Renal cortex interstitium (tissue), 11 donors: Measurements from ENCODE around the gene NAA20. TPM values are rescaled to one million over a fixed set of nuclear protein-coding genes. Genes with fewer than 3 reads are reported as not detected.
"Not testable (repeated sequence)": the region's sequence is repeated elsewhere in the genome, so short reads cannot be mapped to it uniquely, and the experiment has no call there.

ENCODE experiments used
- DNase-seq, 11 donors: peaks; one replicate each; pipeline ENCODE4 v3.0.0-alpha.2; 2013; ENCODE audit warnings: low read depth in 9 of 11, low spot score in 4 of 11; ENCODE audit errors: extremely low read depth in 1 of 11
- polyA plus RNA-seq, 3 donors: library from polyadenylated mRNA; unstranded; fragments of 120-200 nt; gene quantifications; one replicate each; pipeline ENCODE4 v1.2.1, GENCODE V29; 2013; ENCODE audit not compliant: insufficient read length in 3 of 3

The NAA20 gene
- polyA plus RNA-seq, 3 donors: 88.1 to 103 (median 91.9) TPM

- no peak for DNase-seq
Measured at GRCh38 chr20:20003031-20003954, 13.9 kb upstream of the NAA20 start.

GRCh38 chr20:20003955-20004322 is 13.2 kb upstream of the NAA20 start:
- DNase-seq: not testable (repeated sequence)

- no peak for DNase-seq
Measured at GRCh38 chr20:20005342-20005741, 11.8 kb upstream of the NAA20 start.

GRCh38 chr20:20009784-20010253 is 7.3 kb upstream of the NAA20 start:
- no peak for DNase-seq

GRCh38 chr20:20010639-20011500 is 6.3 kb upstream of the NAA20 start:
- peak in 6 of 11 donors; percentile 66 to 81 (median 73) for DNase-seq

GRCh38 chr20:20012541-20012940 is 4.6 kb upstream of the NAA20 start:
- DNase-seq: no peak

- no peak for DNase-seq
Measured at GRCh38 chr20:20014659-20015058, 2.5 kb upstream of the NAA20 start.

GRCh38 chr20:20017844-20018185 is 653 bp downstream of the NAA20 start:
- no peak for DNase-seq

GRCh38 chr20:20018366-20018765 is 1.2 kb downstream of the NAA20 start:
- no peak for DNase-seq

- no peak for DNase-seq
Measured at GRCh38 chr20:20019123-20019522, 2.0 kb downstream of the NAA20 start.

GRCh38 chr20:20020908-20021307 is 3.7 kb downstream of the NAA20 start:
- DNase-seq: no peak

- no peak for DNase-seq
Measured at GRCh38 chr20:20021835-20022234, 4.7 kb downstream of the NAA20 start.

GRCh38 chr20:20022498-20022897 is 5.3 kb downstream of the NAA20 start:
- DNase-seq: no peak

GRCh38 chr20:20023395-20023794 is 6.2 kb downstream of the NAA20 start:
- no peak for DNase-seq

GRCh38 chr20:20024942-20025341 is 7.8 kb downstream of the NAA20 start:
- no peak for DNase-seq

- DNase-seq: no peak
Measured at GRCh38 chr20:20027284-20027683, 10.1 kb downstream of the NAA20 start.

- no peak for DNase-seq
Measured at GRCh38 chr20:20031790-20032189, 14.6 kb downstream of the NAA20 start.

- no peak for DNase-seq
Measured at GRCh38 chr20:20034486-20034885, 17.3 kb downstream of the NAA20 start.

GRCh38 chr20:20036756-20037155 is 19.6 kb downstream of the NAA20 start:
- no peak for DNase-seq

- no peak for DNase-seq
Measured at GRCh38 chr20:20037960-20038359, 20.8 kb downstream of the NAA20 start.
